ENCODE measurements around the gene RPAP2. TPM values are rescaled to one million over a fixed set of nuclear protein-coding genes. Genes with fewer than 3 reads are reported as not detected.
A peak's percentile ranks its signal among the peaks of the same experiment; 100 is the strongest.
"Not testable (repeated sequence)": the region's sequence is repeated elsewhere in the genome, so short reads cannot be mapped to it uniquely, and the experiment has no call there.

The RPAP2 gene
- total and polyA plus RNA-seq, 5 donors from 2014 or later, result 16.9 to 26.8 (median 20.3) TPM

DNA sequence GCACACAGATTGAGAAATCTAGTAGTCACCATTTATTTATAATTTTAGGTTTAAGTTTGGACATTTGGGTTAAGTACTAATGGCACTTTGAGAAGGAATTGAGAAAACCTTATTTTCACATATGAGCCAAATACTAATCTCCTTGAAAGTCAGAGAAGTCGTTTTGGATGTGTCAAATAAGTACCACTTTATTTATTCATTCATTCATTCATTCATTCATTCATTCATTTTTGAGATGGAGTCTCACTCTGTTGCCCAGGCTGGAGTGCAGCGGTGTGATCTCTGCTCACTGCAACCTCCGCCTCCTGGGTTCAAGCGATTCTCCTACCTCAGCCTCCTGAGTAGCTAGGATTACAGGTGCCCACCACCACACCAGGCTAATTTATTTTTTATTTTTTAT lies 79.1 kb downstream of the RPAP2 start:
- not testable (repeated sequence) for H3K9me3 Mint-ChIP-seq; H3K27ac Mint-ChIP-seq; H3K27ac ChIP-seq (ENCODE audit: insufficient read depth, low read length, poor library complexity, severe bottlenecking); ATAC-seq (ENCODE audit: low read depth in 2 of 2); H3K27me3 ChIP-seq (ENCODE audit: control insufficient read depth, insufficient read depth, low read length); H3K27me3 Mint-ChIP-seq; H3K36me3 ChIP-seq (ENCODE audit: control insufficient read depth, insufficient read depth, low read length); H3K4me1 ChIP-seq (ENCODE audit: control insufficient read depth, insufficient read depth, low read length, poor library complexity, severe bottlenecking); H3K4me3 ChIP-seq (ENCODE audit: low read depth, low read length); H3K9me3 ChIP-seq (ENCODE audit: control insufficient read depth in 2 of 2, low read length in 2 of 2); DNase-seq; H3K4me3 Mint-ChIP-seq
- Mint-ChIP-seq H3K36me3 (peaks cover 15% of the 10 kb centered on the region), H3K4me1 (peaks cover 0 to 20% (median 4%) of the 10 kb centered on the region in 4 donors)

GRCh38 chr1:92380867-92381266 lies 82.0 kb downstream of the RPAP2 start:
- H3K27me3 Mint-ChIP-seq, result no peaks in the 10 kb centered on the region
- H3K36me3 Mint-ChIP-seq, result peaks cover 27% of the 10 kb centered on the region

GRCh38 chr1:92393966-92394365 lies 95.1 kb downstream of the RPAP2 start:
- not testable (repeated sequence) for H3K27ac Mint-ChIP-seq; H3K9me3 ChIP-seq (ENCODE audit: control insufficient read depth in 2 of 2, low read length in 2 of 2); DNase-seq; H3K4me1 ChIP-seq (ENCODE audit: control insufficient read depth, insufficient read depth, low read length, poor library complexity, severe bottlenecking); H3K27me3 ChIP-seq (ENCODE audit: control insufficient read depth, insufficient read depth, low read length); H3K4me3 ChIP-seq (ENCODE audit: low read depth, low read length); H3K27me3 Mint-ChIP-seq; H3K36me3 Mint-ChIP-seq; ATAC-seq (ENCODE audit: low read depth in 2 of 2); H3K27ac ChIP-seq (ENCODE audit: insufficient read depth, low read length, poor library complexity, severe bottlenecking); H3K36me3 ChIP-seq (ENCODE audit: control insufficient read depth, insufficient read depth, low read length); H3K4me1 Mint-ChIP-seq
- Mint-ChIP-seq H3K9me3 (peaks cover 0 to 43% (median 10%) of the 10 kb centered on the region in 7 donors), H3K4me3 (peak overlapping the region in 1 of 4 donors; percentile 75)

More at GRCh38 chr1:92380867-92381266, 82.0 kb downstream of the RPAP2 start:
- H3K27me3 ChIP-seq (ENCODE audit: control insufficient read depth, insufficient read depth, low read length), result no peaks in the 10 kb centered on the region
- H3K4me3 Mint-ChIP-seq, result no peak overlapping the region
- ATAC-seq (ENCODE audit: low read depth in 2 of 2) (no peak), DNase-seq (no peak)
- peaks cover 8% of the 10 kb centered on the region for H3K36me3 ChIP-seq (ENCODE audit: control insufficient read depth, insufficient read depth, low read length)
- no peak overlapping the region for H3K27ac Mint-ChIP-seq
- peaks cover 0 to 6% (median 0%) of the 10 kb centered on the region in 7 donors for H3K9me3 Mint-ChIP-seq
- H3K9me3 ChIP-seq (ENCODE audit: control insufficient read depth in 2 of 2, low read length in 2 of 2), result no peaks in the 10 kb centered on the region
- H3K4me3 ChIP-seq (ENCODE audit: low read depth, low read length), result no peak overlapping the region
- no peaks in the 10 kb centered on the region for H3K4me1 ChIP-seq (ENCODE audit: control insufficient read depth, insufficient read depth, low read length, poor library complexity, severe bottlenecking)
- no peak overlapping the region for H3K27ac ChIP-seq (ENCODE audit: insufficient read depth, low read length, poor library complexity, severe bottlenecking)
- H3K4me1 Mint-ChIP-seq, result peaks cover 0 to 24% (median 3%) of the 10 kb centered on the region in 4 donors

DNA sequence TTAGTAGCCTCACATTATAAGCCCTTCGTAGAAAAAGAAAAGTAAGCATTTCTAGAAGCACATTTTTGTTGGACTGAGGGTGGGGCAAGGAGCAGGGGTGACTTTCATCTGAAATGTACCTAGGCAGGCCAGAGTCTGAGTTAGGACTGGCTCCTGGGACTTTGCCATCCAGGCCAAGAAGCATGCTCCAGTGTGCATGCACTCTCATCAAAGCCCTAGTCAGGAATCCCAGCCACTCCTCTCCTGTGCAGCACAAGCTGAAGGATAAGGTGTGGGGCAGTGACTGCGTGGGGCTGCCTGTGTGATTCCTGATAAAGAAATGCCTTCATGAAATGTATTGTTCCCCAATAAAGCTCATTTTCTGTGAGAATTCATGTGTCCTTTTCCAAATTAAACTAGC lies 99.7 kb downstream of the RPAP2 start:
- Mint-ChIP-seq H3K4me1 (peaks cover 0 to 6% (median 0%) of the 10 kb centered on the region in 4 donors), H3K9me3 (peaks cover 0 to 14% (median 3%) of the 10 kb centered on the region in 7 donors), H3K27me3 (no peaks in the 10 kb centered on the region), H3K36me3 (no peaks in the 10 kb centered on the region), H3K4me3 (no peak overlapping the region), H3K27ac (no peak overlapping the region)
- Histone ChIP-seq H3K4me1 (ENCODE audit: control insufficient read depth, insufficient read depth, low read length, poor library complexity, severe bottlenecking) (no peaks in the 10 kb centered on the region), H3K4me3 (ENCODE audit: low read depth, low read length) (no peak overlapping the region), H3K27me3 (ENCODE audit: control insufficient read depth, insufficient read depth, low read length) (no peaks in the 10 kb centered on the region), H3K9me3 (ENCODE audit: control insufficient read depth in 2 of 2, low read length in 2 of 2) (peaks cover 5 to 14% of the 10 kb centered on the region in 2 experiments), H3K27ac (ENCODE audit: insufficient read depth, low read length, poor library complexity, severe bottlenecking) (no peak overlapping the region), H3K36me3 (ENCODE audit: control insufficient read depth, insufficient read depth, low read length) (no peaks in the 10 kb centered on the region)
- no peak for ATAC-seq (ENCODE audit: low read depth in 2 of 2)
- DNase-seq, result no peak

DNA sequence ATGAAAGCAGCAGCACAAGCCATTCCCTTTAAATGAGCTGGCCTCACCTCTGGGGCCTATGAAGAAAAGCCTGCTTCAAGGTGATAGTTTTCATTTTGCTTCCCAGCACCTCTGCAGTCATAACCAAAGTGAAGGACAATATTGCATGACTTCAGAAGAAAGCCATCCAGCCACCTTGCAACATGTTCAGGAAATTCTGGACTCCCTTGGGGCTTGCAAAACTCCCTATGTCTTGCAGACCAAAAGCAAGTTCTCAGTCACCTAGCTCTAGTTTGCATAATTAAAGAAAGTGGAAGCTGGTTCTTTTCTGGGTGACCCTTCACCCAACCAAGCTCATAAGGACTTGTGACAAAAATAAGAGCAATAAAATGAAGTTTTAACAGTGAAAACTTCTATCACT lies 100.2 kb downstream of the RPAP2 start:
- ATAC-seq (ENCODE audit: low read depth in 2 of 2) (no peak), DNase-seq (no peak)
- H3K4me3 Mint-ChIP-seq, result no peak overlapping the region
- Histone ChIP-seq H3K9me3 (ENCODE audit: control insufficient read depth in 2 of 2, low read length in 2 of 2) (peaks cover 6 to 17% of the 10 kb centered on the region in 2 experiments), H3K4me3 (ENCODE audit: low read depth, low read length) (no peak overlapping the region), H3K27me3 (ENCODE audit: control insufficient read depth, insufficient read depth, low read length) (no peaks in the 10 kb centered on the region), H3K27ac (ENCODE audit: insufficient read depth, low read length, poor library complexity, severe bottlenecking) (no peak overlapping the region), H3K36me3 (ENCODE audit: control insufficient read depth, insufficient read depth, low read length) (no peaks in the 10 kb centered on the region), H3K4me1 (ENCODE audit: control insufficient read depth, insufficient read depth, low read length, poor library complexity, severe bottlenecking) (no peaks in the 10 kb centered on the region)
- peaks cover 0 to 6% (median 0%) of the 10 kb centered on the region in 4 donors for H3K4me1 Mint-ChIP-seq
- H3K27ac Mint-ChIP-seq, result no peak overlapping the region
- H3K9me3 Mint-ChIP-seq, result peaks cover 0 to 10% (median 3%) of the 10 kb centered on the region in 7 donors
- peaks cover 2% of the 10 kb centered on the region for H3K36me3 Mint-ChIP-seq
- H3K27me3 Mint-ChIP-seq, result no peaks in the 10 kb centered on the region

DNA sequence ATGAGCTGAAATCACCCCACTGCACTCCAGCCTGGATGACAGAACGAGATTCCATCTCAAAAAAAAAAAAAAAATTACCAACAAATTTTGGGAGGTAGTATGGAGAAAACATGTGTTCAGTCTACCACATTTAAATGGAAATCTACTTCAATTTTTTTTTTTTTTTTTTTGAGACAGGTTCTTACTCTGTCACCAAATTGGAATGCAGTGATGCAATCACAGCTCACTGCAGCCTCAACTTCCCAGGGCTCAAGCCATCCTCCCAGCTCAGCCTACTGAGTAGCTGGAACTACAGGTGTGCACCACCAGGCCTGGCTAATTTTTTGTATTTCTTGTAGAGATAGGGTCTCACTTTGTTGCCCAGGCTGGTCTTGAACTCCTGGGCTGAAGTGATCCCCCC lies 105.8 kb downstream of the RPAP2 start:
- DNase-seq (no peak), ATAC-seq (ENCODE audit: low read depth in 2 of 2) (no peak)
- H3K4me1 ChIP-seq (ENCODE audit: control insufficient read depth, insufficient read depth, low read length, poor library complexity, severe bottlenecking), result no peaks in the 10 kb centered on the region
- H3K36me3 ChIP-seq (ENCODE audit: control insufficient read depth, insufficient read depth, low read length), result no peaks in the 10 kb centered on the region
- peaks cover 7 to 17% of the 10 kb centered on the region in 2 experiments for H3K9me3 ChIP-seq (ENCODE audit: control insufficient read depth in 2 of 2, low read length in 2 of 2)
- no peak overlapping the region for H3K4me3 Mint-ChIP-seq
- no peak overlapping the region for H3K27ac Mint-ChIP-seq
- H3K9me3 Mint-ChIP-seq, result peaks cover 0 to 12% (median 4%) of the 10 kb centered on the region in 7 donors
- H3K36me3 Mint-ChIP-seq, result peaks cover 3% of the 10 kb centered on the region
- H3K4me1 Mint-ChIP-seq, result peaks cover 0 to 11% (median 9%) of the 10 kb centered on the region in 4 donors
- no peak overlapping the region for H3K27ac ChIP-seq (ENCODE audit: insufficient read depth, low read length, poor library complexity, severe bottlenecking)
- no peaks in the 10 kb centered on the region for H3K27me3 Mint-ChIP-seq
- no peaks in the 10 kb centered on the region for H3K27me3 ChIP-seq (ENCODE audit: control insufficient read depth, insufficient read depth, low read length)
- no peak overlapping the region for H3K4me3 ChIP-seq (ENCODE audit: low read depth, low read length)

- Mint-ChIP-seq H3K4me1 (peaks cover 4 to 38% (median 22%) of the 10 kb centered on the region in 4 donors), H3K36me3 (peaks cover 4% of the 10 kb centered on the region), H3K9me3 (peaks cover 0 to 11% (median 4%) of the 10 kb centered on the region in 7 donors), H3K4me3 (peak overlapping the region in 1 of 4 donors; percentile 20), H3K27me3 (no peaks in the 10 kb centered on the region), H3K27ac (peak overlapping the region in 2 of 3 donors; percentile 8 to 27)
- Histone ChIP-seq H3K4me1 (ENCODE audit: control insufficient read depth, insufficient read depth, low read length, poor library complexity, severe bottlenecking) (peaks cover 20% of the 10 kb centered on the region), H3K27ac (ENCODE audit: insufficient read depth, low read length, poor library complexity, severe bottlenecking) (no peak overlapping the region), H3K27me3 (ENCODE audit: control insufficient read depth, insufficient read depth, low read length) (no peaks in the 10 kb centered on the region), H3K4me3 (ENCODE audit: low read depth, low read length) (no peak overlapping the region), H3K9me3 (ENCODE audit: control insufficient read depth in 2 of 2, low read length in 2 of 2) (peaks cover 0 to 2% of the 10 kb centered on the region in 2 experiments), H3K36me3 (ENCODE audit: control insufficient read depth, insufficient read depth, low read length) (no peaks in the 10 kb centered on the region)
- DNase-seq, result no peak
- no peak for ATAC-seq (ENCODE audit: low read depth in 2 of 2)
These were observed 110.0 kb downstream of the RPAP2 start for GRCh38 chr1:92408825-92409224.

- Mint-ChIP-seq H3K27me3 (no peaks in the 10 kb centered on the region), H3K27ac (peak overlapping the region in 1 of 3 donors; percentile 59), H3K36me3 (peaks cover 3% of the 10 kb centered on the region), H3K4me3 (peak overlapping the region in 2 of 4 donors; percentile 36 to 45), H3K4me1 (peaks cover 4 to 38% (median 22%) of the 10 kb centered on the region in 4 donors), H3K9me3 (peaks cover 0 to 9% (median 0%) of the 10 kb centered on the region in 7 donors)
- H3K4me1 ChIP-seq (ENCODE audit: control insufficient read depth, insufficient read depth, low read length, poor library complexity, severe bottlenecking), result peaks cover 20% of the 10 kb centered on the region
- DNase-seq, result no peak
- ATAC-seq (ENCODE audit: low read depth in 2 of 2), result no peak
- H3K36me3 ChIP-seq (ENCODE audit: control insufficient read depth, insufficient read depth, low read length), result no peaks in the 10 kb centered on the region
- no peaks in the 10 kb centered on the region for H3K27me3 ChIP-seq (ENCODE audit: control insufficient read depth, insufficient read depth, low read length)
- no peaks in the 10 kb centered on the region for H3K9me3 ChIP-seq (ENCODE audit: control insufficient read depth in 2 of 2, low read length in 2 of 2)
- H3K27ac ChIP-seq (ENCODE audit: insufficient read depth, low read length, poor library complexity, severe bottlenecking), result no peak overlapping the region
- peak overlapping the region; percentile 48 for H3K4me3 ChIP-seq (ENCODE audit: low read depth, low read length)
These were observed 111.2 kb downstream of the RPAP2 start for GRCh38 chr1:92409946-92410549.
